GM21825 (cell line): ENCODE data around the gene CGRRF1.
A peak's percentile ranks its signal among the peaks of the same experiment; 100 is the strongest.

Experiments used
- ATAC-seq: cut with Tn5 transposase; IDR thresholded peaks from one replicate; pipeline ENCODE4 v1.9.1; 2021; ENCODE audit warnings: mild to moderate bottlenecking, moderate library complexity; ENCODE audit not compliant: unreplicated experiment

The CGRRF1 gene

GRCh38 chr14:54489318-54489683 is 20.4 kb upstream of the CGRRF1 start:
- ATAC-seq = no peak

GRCh38 chr14:54489731-54490444 is 19.8 kb upstream of the CGRRF1 start:
- no peak for ATAC-seq

GRCh38 chr14:54490445-54491175 is 19.1 kb upstream of the CGRRF1 start:
- ATAC-seq = no peak

- ATAC-seq = no peak
These were observed 16.4 kb upstream of the CGRRF1 start for GRCh38 chr14:54493293-54493692.

GRCh38 chr14:54497224-54497623 is 12.5 kb upstream of the CGRRF1 start:
- ATAC-seq = no peak

- no peak for ATAC-seq
These were observed 11.6 kb upstream of the CGRRF1 start for GRCh38 chr14:54498095-54498531.

- no peak for ATAC-seq
These were observed 11.1 kb upstream of the CGRRF1 start for GRCh38 chr14:54498579-54498978.

- no peak for ATAC-seq
These were observed 9.0 kb upstream of the CGRRF1 start for GRCh38 chr14:54500744-54501143.

- no peak for ATAC-seq
These were observed 8.2 kb upstream of the CGRRF1 start for GRCh38 chr14:54501480-54501879.

GRCh38 chr14:54502602-54503001 is 7.1 kb upstream of the CGRRF1 start:
- ATAC-seq = no peak

- ATAC-seq = no peak
These were observed 6.2 kb upstream of the CGRRF1 start for GRCh38 chr14:54503486-54503885.

- no peak for ATAC-seq
These were observed 2.7 kb downstream of the CGRRF1 start for GRCh38 chr14:54512393-54512792.

GRCh38 chr14:54515670-54516069 is 6.0 kb downstream of the CGRRF1 start:
- no peak for ATAC-seq

- no peak for ATAC-seq
These were observed 7.0 kb downstream of the CGRRF1 start for GRCh38 chr14:54516709-54517108.

GRCh38 chr14:54524410-54524809 is 14.7 kb downstream of the CGRRF1 start:
- ATAC-seq = no peak

- ATAC-seq = no peak
These were observed 19.3 kb downstream of the CGRRF1 start for GRCh38 chr14:54528973-54529372.

- ATAC-seq = no peak
These were observed 20.1 kb downstream of the CGRRF1 start for GRCh38 chr14:54529811-54530210.

GRCh38 chr14:54532111-54533012 is 22.7 kb downstream of the CGRRF1 start:
- peak; percentile 87 for ATAC-seq

- ATAC-seq = peak; percentile 26
These were observed 23.4 kb downstream of the CGRRF1 start for GRCh38 chr14:54533100-54533499.

- no peak for ATAC-seq
These were observed 25.4 kb downstream of the CGRRF1 start for GRCh38 chr14:54535126-54535525.

GRCh38 chr14:54535646-54536045 is 25.9 kb downstream of the CGRRF1 start:
- ATAC-seq = no peak
